SIG-M5 treated with dmso at 0.1 percent for 504 hours (cell line): ENCODE measurements around the gene MTRFR.
"Not testable (repeated sequence)": the region's sequence is repeated elsewhere in the genome, so short reads cannot be mapped to it uniquely, and the experiment has no call there.

Experiments
- DNase-seq: peaks from one replicate; lab custom pipeline; 2025; ENCODE audit not compliant: unreplicated experiment; lab: John Stamatoyannopoulos, UW

The MTRFR gene

DNA sequence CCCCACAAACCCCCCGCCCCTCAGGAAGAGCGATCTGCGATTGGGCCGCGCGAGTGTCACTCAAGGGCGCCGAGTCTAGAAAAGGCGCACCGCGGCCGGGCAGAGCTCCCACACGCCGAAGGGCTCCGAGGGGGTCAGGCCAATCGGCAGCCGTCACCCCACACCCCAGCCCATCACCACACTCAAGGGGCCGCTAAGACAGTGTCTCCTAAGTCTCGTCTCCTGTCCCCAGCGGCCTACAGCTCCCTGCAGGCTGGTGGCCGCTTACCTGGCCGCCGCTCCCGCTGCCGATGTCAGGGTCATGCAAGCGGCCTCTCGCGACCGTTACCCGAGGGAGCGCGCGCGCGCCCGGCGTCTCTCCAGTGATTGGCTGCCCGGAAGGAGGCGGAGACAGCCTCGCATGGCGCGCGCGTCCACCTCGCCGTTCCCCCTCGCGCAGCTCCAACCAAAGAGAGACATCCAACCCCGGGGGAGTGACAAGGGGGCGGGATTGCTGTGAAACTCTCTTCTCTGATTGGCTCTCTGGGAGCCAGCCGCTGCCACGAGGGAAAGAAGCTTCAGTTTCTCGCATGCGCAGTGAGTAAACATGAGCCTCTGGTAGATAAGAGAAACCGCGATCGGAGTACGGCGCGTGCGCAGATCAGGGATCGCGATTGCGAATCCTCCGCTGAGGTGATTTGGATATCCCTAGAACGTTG is at the start of gene MTRFR, which contains the start of gene MPHOSPH9:
TSS of gene MTRFR (plus strand) at position 630 of the 698 bp plus-strand sequence. CDS start 20,239 bp downstream, outside the sequence.
TSS of gene MPHOSPH9 (minus strand) at position 335 of the 698 bp plus-strand sequence. CDS start 2,777 bp downstream, outside the sequence.
- DNase-seq: peak; percentile 100

DNA sequence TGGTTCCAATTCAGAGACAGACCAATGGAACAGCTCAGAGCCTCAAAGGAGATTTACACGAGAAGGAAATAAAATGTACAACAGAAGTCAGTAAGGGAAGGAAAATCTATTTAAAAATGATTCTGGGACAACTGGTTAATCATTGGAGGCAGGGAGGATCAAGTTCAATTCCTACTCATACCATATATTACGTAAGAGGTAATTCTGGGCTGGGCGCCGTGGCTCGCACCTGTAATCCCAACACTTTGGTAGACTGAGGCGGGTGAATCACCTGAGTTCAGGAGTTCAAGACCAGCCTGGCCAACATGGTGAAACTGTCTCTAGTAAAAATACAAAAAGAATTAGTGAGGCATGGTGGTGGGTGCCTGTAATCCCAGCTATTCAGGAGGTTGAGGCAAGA is 45.6 kb upstream of the MTRFR start:
- no peak for DNase-seq

DNA sequence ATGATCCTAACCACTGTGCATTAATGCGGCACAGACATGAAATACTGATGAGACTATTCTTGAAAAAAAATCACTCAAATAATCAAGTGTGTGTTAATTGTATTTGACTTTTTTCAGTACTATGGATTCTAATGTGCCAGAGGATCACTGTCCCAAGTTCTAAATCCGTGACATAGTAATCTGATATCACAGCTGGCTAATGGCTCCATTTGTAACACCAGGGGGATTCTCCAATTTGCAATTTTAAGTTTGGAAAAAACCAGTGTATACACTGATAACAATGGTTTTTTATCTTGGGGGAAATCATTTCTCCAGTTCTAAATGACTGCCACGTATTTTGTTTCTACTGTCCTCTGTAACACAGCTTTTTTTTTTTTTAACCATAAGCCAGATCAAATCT is 33.3 kb upstream of the MTRFR start:
- DNase-seq: no peak

DNA sequence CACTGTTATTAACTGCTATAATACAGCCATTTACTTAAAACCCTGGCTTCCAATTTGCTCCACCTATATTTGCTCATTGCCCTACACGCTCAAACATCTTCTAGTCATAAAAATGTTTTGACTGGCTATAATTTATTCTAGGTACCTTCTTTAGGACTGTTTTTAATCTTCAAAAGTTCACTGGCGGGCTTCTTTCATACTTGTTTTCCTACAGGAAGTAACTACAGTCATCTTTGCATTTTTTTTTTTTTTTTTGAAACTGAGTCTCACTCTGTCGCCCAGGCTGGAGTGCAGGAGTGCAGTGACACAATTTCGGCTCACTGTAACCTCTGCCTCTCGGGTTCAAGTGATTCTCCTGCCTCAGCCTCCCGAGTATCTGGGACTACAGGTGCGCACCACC is 32.8 kb upstream of the MTRFR start:
- DNase-seq: no peak

DNA sequence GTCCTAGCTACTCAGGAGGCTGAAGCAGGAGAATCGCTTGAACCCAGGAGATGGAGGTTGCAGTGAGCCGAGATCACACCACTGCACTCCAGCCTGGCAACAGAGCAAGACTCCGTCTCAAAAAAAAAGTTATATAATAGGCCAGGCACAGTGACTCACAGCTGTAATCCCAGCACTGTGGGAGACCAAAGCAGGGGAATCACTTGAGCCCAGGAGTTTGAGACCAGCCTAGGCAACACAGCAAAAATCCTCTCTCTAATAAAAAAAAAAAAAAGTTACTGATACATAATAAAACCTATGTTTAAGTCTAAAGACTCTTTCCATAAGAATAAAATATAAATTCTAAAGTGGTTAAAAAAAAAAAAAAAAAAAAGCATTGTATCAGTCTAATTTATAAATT is 26.4 kb upstream of the MTRFR start:
- not testable (repeated sequence) for DNase-seq

DNA sequence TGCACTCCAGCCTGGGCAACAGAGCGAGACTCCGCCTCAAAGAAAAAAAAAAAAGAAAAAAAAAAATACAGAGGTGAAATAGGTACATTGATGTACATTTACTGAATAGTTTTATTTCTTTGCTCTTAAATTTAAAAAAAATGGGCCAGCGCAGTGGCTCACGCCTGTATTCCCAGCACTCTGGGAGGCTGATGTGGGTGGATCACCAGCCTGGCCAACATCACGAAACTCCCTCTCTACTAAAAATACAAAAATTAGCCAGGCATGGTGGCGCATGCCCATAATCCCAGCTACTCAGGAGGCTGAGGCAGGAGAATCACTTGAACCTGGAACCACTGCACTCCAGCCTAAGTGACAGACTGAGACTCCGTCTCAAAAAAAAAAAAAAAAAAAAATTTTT is 25.4 kb upstream of the MTRFR start:
- not testable (repeated sequence) for DNase-seq

DNA sequence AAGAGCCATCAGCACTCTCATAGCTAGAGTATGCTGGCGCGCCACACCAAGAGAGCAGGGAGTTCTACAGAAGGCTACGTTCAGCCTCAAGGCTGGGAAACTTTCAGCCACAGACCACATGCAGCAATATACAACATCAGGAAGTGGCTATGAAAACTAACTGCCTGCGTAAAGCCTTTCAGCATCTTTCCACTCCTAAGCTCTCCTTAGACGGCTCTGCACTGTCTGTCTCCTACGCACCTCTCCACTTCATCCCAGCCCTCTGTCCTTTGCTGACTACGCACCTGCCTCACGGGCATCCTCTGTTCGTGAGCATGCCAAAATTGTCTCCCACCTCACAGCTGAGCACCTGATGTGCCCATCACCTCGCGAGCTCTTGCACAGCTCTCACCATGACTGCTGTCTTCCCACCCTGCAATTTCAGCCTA is 10.0 kb upstream of the MTRFR start:
- no peak for DNase-seq

DNA sequence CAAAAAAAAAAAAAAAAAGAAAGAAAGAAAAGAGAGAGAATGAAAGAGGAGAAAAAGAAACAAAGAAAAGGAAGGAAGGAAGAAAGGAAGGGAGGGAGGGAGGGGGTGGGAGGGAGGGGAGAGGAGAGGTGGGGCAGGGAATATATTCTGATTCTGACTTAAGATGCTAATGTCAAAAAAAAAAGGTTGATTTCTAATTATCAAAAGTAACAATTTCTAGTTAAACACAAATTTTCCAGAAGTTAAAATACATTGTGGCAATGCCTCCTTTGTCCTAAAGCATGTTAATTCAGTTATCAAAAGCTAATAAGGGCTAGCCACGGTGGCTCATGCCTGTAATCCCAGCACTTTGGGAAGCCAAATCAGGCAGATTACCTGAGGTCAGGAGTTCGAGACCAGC is 7.8 kb upstream of the MTRFR start:
- no peak for DNase-seq

DNA sequence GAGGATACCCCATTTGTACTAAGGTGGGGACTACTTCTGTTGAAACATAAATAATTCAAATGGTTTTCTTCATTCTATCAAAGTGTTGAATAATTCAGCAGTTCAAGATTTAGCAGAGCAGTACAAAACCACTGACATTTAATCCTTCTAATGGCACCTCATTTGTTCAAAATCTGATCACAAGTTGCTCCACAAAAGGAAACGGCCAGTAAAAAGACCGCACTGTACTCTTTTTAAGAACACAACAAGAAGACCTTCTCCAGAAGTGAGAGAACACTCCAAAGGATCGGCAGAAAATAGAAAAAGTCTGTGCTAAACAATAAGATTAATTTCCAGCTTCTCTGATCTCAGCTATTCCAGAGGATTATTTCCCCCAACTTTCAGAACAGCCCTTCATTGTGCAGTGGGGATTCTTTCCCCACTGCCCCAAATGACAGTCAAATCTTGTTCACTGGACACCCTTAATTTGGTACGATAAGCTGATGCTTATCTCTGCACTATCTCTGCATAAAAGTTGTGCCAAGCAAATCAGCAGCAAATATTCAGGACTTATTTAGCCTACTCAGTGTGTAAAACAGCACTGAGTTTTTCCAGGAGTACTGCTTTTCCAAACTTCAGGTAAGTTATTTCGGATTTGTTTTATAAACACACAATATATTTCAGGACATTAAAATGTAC is 5.5 kb upstream of the MTRFR start:
- no peak for DNase-seq

DNA sequence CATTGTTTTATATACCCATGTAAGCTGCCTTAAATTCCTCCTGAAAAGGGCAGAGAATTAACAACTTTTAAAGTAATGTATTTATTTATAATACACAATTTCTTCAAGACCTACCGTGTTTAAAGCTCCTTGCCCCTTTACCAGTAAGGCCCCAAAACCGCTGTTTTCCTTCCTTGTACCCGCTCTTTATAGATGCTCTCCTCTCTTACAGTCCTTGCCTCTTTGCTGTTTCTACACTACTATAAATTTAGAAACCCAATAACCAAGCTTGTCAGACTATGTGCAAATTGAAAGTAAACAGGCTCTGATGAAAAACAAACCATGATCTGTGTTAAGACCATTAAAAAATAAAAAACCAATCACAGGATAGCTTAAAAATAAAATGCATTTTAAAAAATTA is 4.2 kb upstream of the MTRFR start:
- DNase-seq: peak; percentile 20

DNA sequence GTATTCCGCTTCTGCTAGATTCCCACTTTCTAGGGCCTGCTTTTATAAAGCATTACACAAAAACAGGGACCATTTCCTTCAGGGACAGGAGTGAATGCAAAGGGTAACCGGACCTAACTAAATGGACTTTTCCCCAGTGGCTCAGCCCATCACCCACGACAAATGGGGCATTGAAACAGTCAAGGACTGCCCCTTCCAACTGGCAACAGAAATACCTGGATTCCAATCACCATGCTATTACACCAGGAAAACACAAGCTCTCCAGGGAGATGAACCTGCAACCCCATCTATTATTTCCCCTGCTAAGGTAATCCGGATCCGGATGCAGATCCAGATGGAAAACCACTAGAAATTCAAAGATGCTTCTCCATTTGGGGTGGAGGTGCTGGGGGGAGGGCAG is 1.3 kb upstream of the MTRFR start:
- DNase-seq: no peak

DNA sequence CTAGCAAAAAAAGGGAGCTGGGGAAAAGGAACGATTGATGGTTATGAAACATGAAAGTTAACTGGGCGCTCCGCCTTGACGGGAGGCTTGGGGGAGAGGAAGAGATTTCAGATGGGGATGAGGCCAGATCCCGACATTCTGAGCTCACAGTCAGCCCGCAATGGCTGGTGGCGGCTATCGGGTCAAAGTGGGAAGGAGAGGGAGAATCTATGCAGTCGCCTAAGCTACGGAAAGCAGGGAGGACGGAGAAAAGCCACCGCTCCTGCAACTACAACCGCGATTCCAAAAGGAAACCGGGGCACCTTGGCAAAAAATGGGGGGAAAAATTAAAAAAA is 797 bp upstream of the MTRFR start:
- peak; percentile 62 for DNase-seq

DNA sequence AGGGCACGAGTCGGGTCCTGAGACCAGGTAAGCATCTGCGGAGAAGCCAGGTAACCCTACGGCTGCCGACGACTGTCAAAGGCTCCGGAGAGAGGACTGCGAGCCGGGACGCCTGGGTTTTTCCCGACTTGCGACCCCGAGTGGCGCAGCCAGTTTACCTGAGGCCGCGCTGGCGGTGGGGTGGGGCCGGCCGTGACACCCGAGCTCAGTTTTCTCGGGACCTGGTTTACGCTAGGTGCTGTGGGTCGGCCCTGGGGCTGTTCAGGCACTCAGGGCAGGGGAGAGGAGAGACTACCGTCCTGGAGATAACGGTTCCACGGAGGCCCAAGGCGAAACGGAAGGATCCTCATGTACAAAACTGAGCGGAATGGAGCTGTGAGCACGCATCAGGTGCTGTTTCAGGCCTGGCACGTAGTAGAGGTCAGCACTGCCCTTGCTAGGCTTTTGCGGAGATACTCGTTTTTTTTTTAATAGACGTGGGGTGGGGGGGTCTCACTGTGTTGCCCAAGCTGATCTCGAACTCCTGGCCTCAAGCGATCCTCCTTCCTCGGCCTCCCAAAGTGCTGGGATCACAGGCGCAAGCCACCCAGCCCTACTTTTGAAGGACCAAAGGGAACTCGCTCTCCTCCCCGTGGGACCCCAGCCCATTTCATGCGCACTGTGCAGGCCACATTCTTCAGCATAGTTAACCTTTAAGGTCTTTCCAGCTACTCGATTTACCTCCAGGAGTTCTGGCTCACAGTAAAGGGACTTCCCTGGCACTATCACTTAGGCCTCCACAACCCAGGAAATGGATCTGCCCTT is 471 bp downstream of the MTRFR start:
- no peak for DNase-seq

DNA sequence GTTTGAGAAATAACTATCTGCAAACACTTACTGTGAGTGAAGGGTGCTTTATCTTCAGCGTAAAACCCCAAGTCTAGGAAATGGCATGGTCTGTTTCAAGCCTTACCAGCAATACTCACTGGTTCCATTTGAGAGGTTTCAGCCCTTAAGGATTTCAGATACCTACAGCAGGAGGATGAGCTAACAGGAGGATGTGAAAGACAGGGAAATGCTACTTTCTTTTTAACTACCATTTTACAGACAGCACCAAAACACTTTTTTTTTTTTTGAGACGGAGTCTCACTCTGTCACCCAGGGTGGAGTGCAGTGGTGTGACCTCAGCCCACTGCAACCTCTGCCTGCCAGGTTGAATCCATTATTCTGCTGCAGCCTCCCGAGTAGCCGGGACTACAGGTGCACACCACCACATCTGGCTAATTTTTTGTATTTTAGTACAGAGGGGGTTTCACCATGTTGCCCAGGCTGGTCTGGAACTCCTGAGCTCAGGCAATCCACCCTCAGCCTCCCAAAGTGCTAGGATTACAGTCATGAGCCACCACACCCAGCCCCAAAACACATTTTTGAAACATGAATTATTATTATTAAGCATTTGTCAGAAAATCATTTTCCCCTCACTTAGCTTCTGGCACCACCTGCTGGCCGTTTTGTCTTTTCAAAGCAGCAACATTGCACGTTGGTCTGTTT is 4.6 kb downstream of the MTRFR start:
- DNase-seq: peak; percentile 59

DNA sequence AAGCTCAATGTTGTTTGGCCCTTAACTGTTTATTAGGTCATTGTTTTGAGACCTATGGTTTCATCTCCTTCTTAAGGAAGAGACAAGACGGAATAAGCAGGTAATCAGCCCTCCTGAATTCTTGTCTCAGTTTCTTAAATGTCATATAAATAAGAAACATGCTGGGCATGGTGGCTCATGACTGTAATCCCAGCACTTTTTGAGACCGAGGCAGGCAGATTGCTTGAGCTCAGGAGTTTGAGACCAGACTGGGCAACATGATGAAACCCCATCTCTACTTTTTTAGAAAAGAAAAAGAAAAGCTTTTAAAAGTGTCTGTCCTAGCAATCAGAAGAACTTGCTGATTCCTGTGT is 5.1 kb downstream of the MTRFR start:
- DNase-seq: no peak

DNA sequence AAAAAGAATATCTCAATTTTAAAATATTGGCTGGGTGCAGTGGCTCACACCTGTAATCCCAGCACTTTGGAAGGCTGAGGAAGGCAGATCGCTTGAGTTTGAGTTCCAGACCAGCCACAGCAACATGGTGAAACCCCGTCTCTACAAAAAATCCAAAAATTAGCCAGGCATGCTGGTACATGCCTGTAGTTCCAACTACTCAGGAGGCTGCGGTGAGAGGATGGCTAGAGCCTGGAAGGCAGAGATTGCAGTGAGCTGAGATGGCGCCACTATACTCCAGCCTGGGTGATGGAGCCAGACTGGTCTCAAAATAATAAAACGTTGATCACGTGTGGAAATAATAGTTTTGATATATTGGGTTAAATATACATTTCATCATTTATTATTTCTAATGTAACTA is 5.7 kb downstream of the MTRFR start:
- DNase-seq: no peak

DNA sequence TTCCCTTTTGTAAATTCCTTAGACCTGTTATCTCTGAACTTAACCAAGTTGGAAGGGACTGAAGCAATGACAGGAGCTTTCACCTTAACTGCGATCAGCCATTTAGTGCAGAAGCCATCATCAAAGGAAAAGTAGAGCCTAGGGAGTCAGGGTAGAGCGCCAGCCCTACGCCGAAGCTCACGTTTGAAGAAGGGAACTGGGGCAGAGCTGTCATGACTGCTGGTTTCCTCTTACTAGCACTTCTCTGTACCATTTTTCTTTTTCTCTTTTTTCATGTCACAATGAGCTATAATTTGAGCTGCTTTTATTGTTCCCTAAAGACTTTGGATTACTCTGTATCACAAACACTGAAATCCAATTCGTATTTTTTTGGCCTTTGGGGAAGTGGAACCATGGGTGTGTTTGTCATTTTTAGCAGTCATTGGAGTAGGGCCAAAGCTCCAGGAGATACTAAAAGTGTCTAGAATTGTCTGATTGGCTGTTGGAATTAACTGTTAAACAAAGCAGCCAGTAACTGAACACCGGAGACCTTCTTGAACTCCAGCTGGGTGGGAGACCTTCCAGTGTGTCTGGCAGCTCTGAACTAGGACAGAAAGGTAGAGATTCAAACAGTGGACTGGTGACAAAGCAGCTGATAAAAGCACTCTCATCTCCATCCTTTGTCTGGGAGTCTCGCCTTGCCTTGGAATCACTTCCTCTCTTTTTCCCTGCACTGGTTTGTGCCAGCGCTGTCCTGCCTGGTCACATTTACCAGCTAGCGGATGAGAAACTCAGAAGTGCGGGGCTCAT is 9.1 kb downstream of the MTRFR start:
- DNase-seq: peak; percentile 47

DNA sequence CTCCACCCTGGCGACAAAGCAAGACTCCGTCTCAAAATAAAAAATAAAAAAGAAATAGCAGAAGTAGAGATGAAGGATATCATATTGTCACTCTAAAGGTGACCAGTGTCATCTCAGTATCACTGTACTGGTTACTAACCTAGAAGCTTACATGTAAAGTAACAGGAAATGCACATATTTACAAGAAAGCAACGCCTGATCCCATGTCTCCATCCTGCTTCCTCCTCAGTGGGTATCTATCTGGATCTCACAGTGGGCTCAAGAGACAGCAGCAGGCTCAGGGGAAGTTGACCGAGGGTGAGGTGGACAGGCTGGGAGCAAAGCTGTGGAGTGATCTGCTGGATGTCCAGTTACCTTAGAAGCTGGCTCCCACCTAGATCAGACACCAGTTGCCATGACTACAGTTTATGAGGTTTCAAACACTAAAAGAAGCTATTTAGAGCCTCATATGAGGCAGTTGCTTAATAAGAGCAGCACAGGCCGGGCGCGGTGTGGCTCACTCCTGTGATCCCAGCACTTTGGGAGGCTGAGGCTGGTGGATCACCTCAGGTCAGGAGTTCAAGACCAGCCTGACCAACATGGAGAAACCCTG is 10.5 kb downstream of the MTRFR start:
- no peak for DNase-seq

DNA sequence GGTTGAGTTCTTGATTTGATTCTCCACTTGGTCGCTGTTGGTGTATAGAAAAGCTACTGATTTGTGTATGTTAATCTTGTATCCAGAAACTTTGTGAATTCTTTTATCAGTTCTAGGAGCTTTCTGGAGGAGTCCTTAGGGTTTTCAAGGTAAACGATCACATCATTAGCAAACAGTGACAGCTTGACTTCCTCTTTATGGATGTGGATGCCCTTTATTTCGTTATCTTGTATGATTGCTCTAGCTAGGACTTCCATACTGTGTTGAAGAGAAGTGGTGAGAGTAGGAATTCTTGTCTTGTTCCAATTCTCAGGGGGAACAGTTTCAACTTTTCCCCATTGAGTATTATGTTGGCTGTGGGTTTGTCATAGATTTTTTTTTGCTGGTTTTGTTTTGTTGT is 12.4 kb downstream of the MTRFR start:
- no peak for DNase-seq

DNA sequence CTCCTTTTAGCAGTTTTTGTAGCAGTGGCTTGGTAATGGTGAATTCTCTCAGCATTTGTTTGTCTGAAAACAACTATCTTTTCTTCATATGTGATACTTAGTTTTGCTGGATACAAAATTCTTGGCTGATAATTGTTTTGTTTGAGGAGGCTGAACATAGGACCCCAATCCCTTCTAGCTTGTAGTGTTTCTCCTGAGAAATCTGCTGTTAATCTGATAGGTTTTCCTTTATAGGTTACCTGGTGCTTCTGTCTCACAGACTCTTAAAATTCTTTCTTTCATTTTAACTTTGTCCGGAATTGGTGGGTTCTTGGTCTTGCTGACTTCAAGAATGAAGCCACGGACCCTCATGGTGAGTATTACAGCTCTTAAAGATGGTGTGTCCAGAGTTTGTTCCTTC is 14.9 kb downstream of the MTRFR start:
- DNase-seq: not testable (repeated sequence)
